Fibroblast of lung (primary cell): Measurements from ENCODE around the gene PDILT. TPM values are rescaled to one million over a fixed set of nuclear protein-coding genes. Genes with fewer than 3 reads are reported as not detected.

Experiments
- DNase-seq, 2 donors: peaks; one replicate each; pipeline versions ENCODE4 v3.0.0 to v3.0.0-alpha.2; 2010; ENCODE audit warnings: low read depth in 2 of 2
- H2AFZ ChIP-seq: 2 replicates; pipeline ENCODE4 v1.5.1; 2012; ENCODE audit warnings: low read length, control low read depth, inconsistent platforms
- H3K27ac ChIP-seq: 2 replicates; pipeline ENCODE4 v1.5.1; 2011; ENCODE audit warnings: low read length, control low read depth; ENCODE audit not compliant: insufficient read depth
- H3K27me3 ChIP-seq: 2 replicates; pipeline ENCODE4 v1.5.1; 2011; ENCODE audit warnings: mild to moderate bottlenecking, low read length; ENCODE audit not compliant: control insufficient read depth, insufficient read depth
- H3K36me3 ChIP-seq: 2 replicates; pipeline ENCODE4 v1.5.1; 2011; ENCODE audit warnings: low read length; ENCODE audit not compliant: control insufficient read depth, insufficient read depth
- H3K4me1 ChIP-seq: 2 replicates; pipeline ENCODE4 v1.5.1; 2011; ENCODE audit warnings: low read length; ENCODE audit not compliant: control insufficient read depth, insufficient read depth; ENCODE audit errors: extremely low read depth
- H3K4me2 ChIP-seq: 2 replicates; pipeline ENCODE4 v1.5.1; 2011; ENCODE audit warnings: low read length, control low read depth; ENCODE audit not compliant: insufficient read depth; ENCODE audit errors: extremely low read depth
- H3K4me3 ChIP-seq, 4 experiments: fragments of 200-600 bp in 1 of 4; sonication (generic) in 1 of 4; replicated peaks in 1 of 4; 2 replicates each; pipeline ENCODE4 v1.5.1; 2011 to 2016; ENCODE audit warnings: low read length in 4 of 4, low read depth in 3 of 4, mild to moderate bottlenecking in 3 of 4, control low read depth in 2 of 4, inconsistent platforms in 1 of 4, mixed read lengths in 1 of 4; ENCODE audit not compliant: insufficient read depth in 1 of 4; ENCODE audit errors: control extremely low read depth in 1 of 4
- H3K79me2 ChIP-seq: 2 replicates; pipeline ENCODE4 v1.5.1; 2012; ENCODE audit warnings: mild to moderate bottlenecking, low read length, inconsistent platforms; ENCODE audit not compliant: control insufficient read depth, insufficient read depth
- H3K9ac ChIP-seq: 2 replicates; pipeline ENCODE4 v1.5.1; 2011; ENCODE audit warnings: mild to moderate bottlenecking, low read length, control low read depth; ENCODE audit not compliant: insufficient read depth
- H3K9me3 ChIP-seq: 2 replicates; pipeline ENCODE4 v1.5.1; 2012; ENCODE audit warnings: low read depth, low read length; ENCODE audit not compliant: control insufficient read depth, insufficient read depth
- H4K20me1 ChIP-seq: 2 replicates; pipeline ENCODE4 v1.5.1; 2011; ENCODE audit warnings: low read length; ENCODE audit not compliant: control insufficient read depth, insufficient read depth; ENCODE audit errors: extremely low read depth
- CTCF ChIP-seq, 2 donors: IDR thresholded peaks in 1 of 2; conservative IDR thresholded peaks in 1 of 2; 1 replicate in 1 of 2; 2 replicates in 1 of 2; pipeline ENCODE4 v1.5.1; 2011 to 2012; ENCODE audit warnings: low read length in 2 of 2, control low read depth in 1 of 2, inconsistent platforms in 1 of 2, low read depth in 1 of 2, mild to moderate bottlenecking in 1 of 2
- EZH2 ChIP-seq: IDR thresholded peaks from 2 replicates; pipeline ENCODE4 v1.5.1; 2012; ENCODE audit warnings: low read length, control low read depth, mild to moderate bottlenecking; ENCODE audit errors: missing control alignments
- polyA plus RNA-seq, 2 donors: library from polyadenylated mRNA; depleted of rRNA in 1 of 2; stranded (reverse) in 1 of 2; unstranded in 1 of 2; fragments of >200 nt; gene quantifications; 2 replicates each; pipeline ENCODE4 v1.2.1, GENCODE V29; 2011 to 2012; ENCODE audit warnings: missing spikeins in 1 of 2
- total RNA-seq: library from RNA; depleted of rRNA; stranded (reverse); fragments of >200 nt; gene quantifications from 2 replicates; pipeline ENCODE4 v1.2.1, GENCODE V29; 2014

Gene PDILT
- total and polyA plus RNA-seq, 2 donors (not counting 1 experiment from before 2014, with no cell fraction given) = not detected

- Histone ChIP-seq H3K4me2 (no peak within 1 kb of the TSS), H3K79me2 (no peaks in the 10 kb centered on the region), H3K4me1 (no peaks in the 10 kb centered on the region), H3K27me3 (no peaks in the 10 kb centered on the region), H4K20me1 (no peaks in the 10 kb centered on the region), H2AFZ (no peak within 1 kb of the TSS), H3K36me3 (no peaks in the 10 kb centered on the region), H3K9me3 (no peaks in the 10 kb centered on the region), H3K27ac (no peak within 1 kb of the TSS), H3K9ac (no peak within 1 kb of the TSS), H3K4me3 (no peak within 1 kb of the TSS)
- DNase-seq = no peak
- no peak for TF ChIP-seq EZH2
- no peak for TF ChIP-seq CTCF (conservative IDR thresholded peaks at IDR 0.05 in 1 of 2, IDR thresholded peaks at IDR 0.05 in 1 of 2; ENCODE audit: low read depth in 1 of 2, low read length in 2 of 2)
These were observed 5.0 kb upstream of the PDILT start, which contains the start of gene ACSM5 for GRCh38 chr16:20409398-20410120. Gene ACSM5 (plus strand): TSS chr16:20409534. CDS start chr16:20411485, 1,951 bp downstream.

- no peak overlapping the region for H3K9ac ChIP-seq
- H3K9me3 ChIP-seq = no peaks in the 10 kb centered on the region
- H4K20me1 ChIP-seq = no peaks in the 10 kb centered on the region
- H3K27me3 ChIP-seq = no peaks in the 10 kb centered on the region
- TF ChIP-seq EZH2 (no peak), CTCF (conservative IDR thresholded peaks at IDR 0.05 in 1 of 2, IDR thresholded peaks at IDR 0.05 in 1 of 2; ENCODE audit: low read depth in 1 of 2, low read length in 2 of 2) (no peak)
- no peak for DNase-seq
- no peaks in the 10 kb centered on the region for H3K36me3 ChIP-seq
- H3K4me1 ChIP-seq = no peaks in the 10 kb centered on the region
- no peak overlapping the region for H3K27ac ChIP-seq
- H3K4me2 ChIP-seq = no peak overlapping the region
- H3K79me2 ChIP-seq = no peaks in the 10 kb centered on the region
- H2AFZ ChIP-seq = no peak overlapping the region
- no peak overlapping the region for H3K4me3 ChIP-seq
These were observed 1.9 kb downstream of the PDILT start for GRCh38 chr16:20402651-20403050.

GRCh38 chr16:20401475-20402016, 3.0 kb downstream of the PDILT start:
- H3K4me2 ChIP-seq = no peak overlapping the region

More at GRCh38 chr16:20401475-20402016, 3.0 kb downstream of the PDILT start:
- Histone ChIP-seq H3K4me3 (no peak overlapping the region), H3K27ac (no peak overlapping the region), H3K27me3 (no peaks in the 10 kb centered on the region), H4K20me1 (no peaks in the 10 kb centered on the region), H2AFZ (no peak overlapping the region), H3K9ac (no peak overlapping the region), H3K4me1 (no peaks in the 10 kb centered on the region), H3K79me2 (no peaks in the 10 kb centered on the region), H3K9me3 (no peaks in the 10 kb centered on the region), H3K36me3 (no peaks in the 10 kb centered on the region)
- no peak for TF ChIP-seq EZH2
- no peak for TF ChIP-seq CTCF (conservative IDR thresholded peaks at IDR 0.05 in 1 of 2, IDR thresholded peaks at IDR 0.05 in 1 of 2; ENCODE audit: low read depth in 1 of 2, low read length in 2 of 2)
- no peak for DNase-seq
